Keratinocyte (primary cell): ENCODE data around the gene PEX7. TPM values are rescaled to one million over a fixed set of nuclear protein-coding genes. Genes with fewer than 3 reads are reported as not detected.

Experiments used
- DNase-seq: peaks from one replicate; pipeline ENCODE4 v3.0.0-alpha.2; 2011; ENCODE audit warnings: low read depth, missing footprints, low spot score
- FAIRE-seq: peaks from 2 replicates; lab custom pipeline; 2011; peaks lifted over from hg19 to GRCh38; lab: Jason Lieb, UNC
- H2AFZ ChIP-seq: 2 replicates; pipeline ENCODE4 v1.6.0; 2012; ENCODE audit warnings: low read length, control low read depth, inconsistent platforms; ENCODE audit not compliant: control insufficient read depth
- H3K27ac ChIP-seq: 2 replicates; pipeline ENCODE4 v1.5.1; 2011; ENCODE audit warnings: low read length; ENCODE audit not compliant: control insufficient read depth, insufficient read depth
- H3K27me3 ChIP-seq: 3 replicates; pipeline ENCODE4 v1.6.0; 2011; ENCODE audit warnings: low read length; ENCODE audit not compliant: control insufficient read depth, insufficient read depth; ENCODE audit errors: extremely low read depth
- H3K36me3 ChIP-seq, 2 experiments: 2 replicates in 1 of 2; 3 replicates in 1 of 2; pipeline ENCODE4 v1.5.1; 2011; ENCODE audit warnings: low read length in 2 of 2, mild to moderate bottlenecking in 1 of 2; ENCODE audit not compliant: control insufficient read depth in 2 of 2, insufficient read depth in 2 of 2; ENCODE audit errors: extremely low read depth in 1 of 2
- H3K4me1 ChIP-seq: 3 replicates; pipeline ENCODE4 v1.5.1; 2011; ENCODE audit warnings: low read length; ENCODE audit not compliant: control insufficient read depth, insufficient read depth; ENCODE audit errors: extremely low read depth
- H3K4me2 ChIP-seq: 3 replicates; pipeline ENCODE4 v1.6.0; 2011; ENCODE audit warnings: low read depth, low read length; ENCODE audit not compliant: control insufficient read depth, insufficient read depth; ENCODE audit errors: extremely low read depth
- H3K4me3 ChIP-seq, 3 experiments: fragments of 200-600 bp in 1 of 3; sonication (generic) in 1 of 3; 2 replicates in 2 of 3; 3 replicates in 1 of 3; pipeline ENCODE4 v1.5.1; 2011 to 2016; ENCODE audit warnings: low read length in 3 of 3, mild to moderate bottlenecking in 3 of 3, control low read depth in 2 of 3, inconsistent platforms in 1 of 3, low read depth in 1 of 3, mixed read lengths in 1 of 3, mixed run types in 1 of 3, moderate library complexity in 1 of 3; ENCODE audit not compliant: control insufficient read depth in 2 of 3, insufficient read depth in 2 of 3; ENCODE audit errors: extremely low read depth in 1 of 3
- H3K79me2 ChIP-seq: 2 replicates; pipeline ENCODE4 v1.6.0; 2012; ENCODE audit warnings: low read length; ENCODE audit not compliant: control insufficient read depth, insufficient read depth
- H3K9ac ChIP-seq: 3 replicates; pipeline ENCODE4 v1.6.0; 2011; ENCODE audit warnings: low read length; ENCODE audit not compliant: control insufficient read depth, insufficient read depth; ENCODE audit errors: extremely low read depth
- H3K9me1 ChIP-seq: 3 replicates; pipeline ENCODE4 v1.6.0; 2011; ENCODE audit warnings: low read length; ENCODE audit not compliant: control insufficient read depth, insufficient read depth; ENCODE audit errors: extremely low read depth
- H3K9me3 ChIP-seq: 2 replicates; pipeline ENCODE4 v1.5.1; 2012; ENCODE audit warnings: low read depth, low read length; ENCODE audit not compliant: control insufficient read depth
- H4K20me1 ChIP-seq: 3 replicates; pipeline ENCODE4 v1.6.0; 2011; ENCODE audit warnings: low read length; ENCODE audit not compliant: control insufficient read depth, insufficient read depth; ENCODE audit errors: extremely low read depth
- CTCF ChIP-seq, 3 experiments: IDR thresholded peaks in 1 of 3; conservative IDR thresholded peaks in 1 of 3; optimal IDR thresholded peaks in 1 of 3; 2 replicates in 2 of 3; 3 replicates in 1 of 3; pipeline versions ENCODE3 to v1.5.1; 2011; ENCODE audit warnings: low read length in 3 of 3, mild to moderate bottlenecking in 3 of 3, moderate library complexity in 2 of 3, control low read depth in 1 of 3, inconsistent platforms in 1 of 3; ENCODE audit not compliant: insufficient read depth in 2 of 3; ENCODE audit errors: extremely low read depth in 1 of 3
- EZH2 ChIP-seq: IDR thresholded peaks from one replicate; pipeline ENCODE4 v1.6.1; 2012; ENCODE audit warnings: inconsistent platforms, mild to moderate bottlenecking, low read length, moderate library complexity
- dilution Hi-C: fragments of 300-500 bp; cut with MboI; formaldehyde crosslinking; loops from one replicate; pipeline ENCODE4 v1.7.0; 2020; ENCODE audit warnings: low sequenced_read_pairs; ENCODE audit not compliant: extremely low pct_ligation_motif_present
- polyA plus RNA-seq, 5 experiments: library from polyadenylated mRNA; depleted of rRNA in 3 of 5; stranded (reverse) in 3 of 5; stranded (forward) in 1 of 5; unstranded in 1 of 5; fragments of >200 nt; gene quantifications; 1 replicate in 1 of 5; 2 replicates in 3 of 5; 3 replicates in 1 of 5; pipeline versions ENCODE4 v1.2.1 to v1.2.3, GENCODE V29; 2011 to 2012; ENCODE audit warnings: missing spikeins in 2 of 5, low read depth in 1 of 5, low replicate concordance in 1 of 5

Gene PEX7
- polyA plus RNA-seq, 1 donor (not counting 4 experiments of a cell fraction or from before 2014, with no cell fraction given): 15.6 TPM

- Histone ChIP-seq H3K36me3 (no peaks in the 10 kb centered on the region), H3K9me1 (no peaks in the 10 kb centered on the region), H3K79me2 (peaks cover 32% of the 10 kb centered on the region), H3K9me3 (no peaks in the 10 kb centered on the region), H3K27ac (no peak overlapping the region), H2AFZ (no peak overlapping the region), H3K9ac (no peak overlapping the region), H3K4me3 (no peak overlapping the region), H3K4me1 (peaks cover 42% of the 10 kb centered on the region), H3K4me2 (no peak overlapping the region), H3K27me3 (no peaks in the 10 kb centered on the region), H4K20me1 (no peaks in the 10 kb centered on the region)
- TF ChIP-seq CTCF (optimal IDR thresholded peaks at IDR 0.05 in 1 of 3, IDR thresholded peaks at IDR 0.05 in 1 of 3, conservative IDR thresholded peaks at IDR 0.05 in 1 of 3; ENCODE audit: extremely low read depth in 1 of 3, insufficient read depth in 2 of 3, low read length in 3 of 3) (no peak), EZH2 (no peak)
- DNase-seq (no peak), FAIRE-seq (no peak)
- dilution Hi-C loops: no loop called here
Observed at GRCh38 chr6:136786658-136787057, 35.7 kb upstream of the PEX7 start.

- TF ChIP-seq EZH2 (no peak), CTCF (optimal IDR thresholded peaks at IDR 0.05 in 1 of 3, IDR thresholded peaks at IDR 0.05 in 1 of 3, conservative IDR thresholded peaks at IDR 0.05 in 1 of 3; ENCODE audit: extremely low read depth in 1 of 3, insufficient read depth in 2 of 3, low read length in 3 of 3) (no peak)
- H3K4me2 ChIP-seq: peak overlapping the region; percentile 75
Observed at GRCh38 chr6:136787726-136788068, 34.7 kb upstream of the PEX7 start.

More at GRCh38 chr6:136787726-136788068, 34.7 kb upstream of the PEX7 start:
- FAIRE-seq (no peak), DNase-seq (no peak)
- dilution Hi-C loops: no loop called here
- H3K9me3 ChIP-seq: no peaks in the 10 kb centered on the region
- no peak overlapping the region for H3K9ac ChIP-seq
- H3K79me2 ChIP-seq: peaks cover 32% of the 10 kb centered on the region
- H3K4me1 ChIP-seq: peaks cover 32% of the 10 kb centered on the region
- H3K9me1 ChIP-seq: no peaks in the 10 kb centered on the region
- H3K36me3 ChIP-seq: no peaks in the 10 kb centered on the region
- H2AFZ ChIP-seq: no peak overlapping the region
- no peaks in the 10 kb centered on the region for H3K27me3 ChIP-seq
- no peaks in the 10 kb centered on the region for H4K20me1 ChIP-seq
- peak overlapping the region in 1 of 3 experiments; percentile 55 for H3K4me3 ChIP-seq
- H3K27ac ChIP-seq: peak overlapping the region; percentile 41
